AG08395 (cell line): ENCODE results near the gene ESCO1.
A peak's percentile ranks its signal among the peaks of the same experiment; 100 is the strongest.
"Not testable (repeated sequence)": the region's sequence is repeated elsewhere in the genome, so short reads cannot be mapped to it uniquely, and the experiment has no call there.

Experiments used
- DNase-seq: peaks from one replicate; pipeline ENCODE4 v3.0.0; 2012; ENCODE audit warnings: mixed read lengths, low spot score

ESCO1 gene

GRCh38 chr18:21600526-21601410 is at the start of gene ESCO1:
ESCO1 (minus strand) TSS chr18:21600704; CDS start chr18:21574843, 25,861 bp downstream.
- peak; percentile 98 for DNase-seq

GRCh38 chr18:21640375-21640774 is 39.9 kb upstream of the ESCO1 start:
- not testable (repeated sequence) for DNase-seq

- no peak for DNase-seq
Observed at GRCh38 chr18:21638822-21639221, 38.3 kb upstream of the ESCO1 start.

- no peak for DNase-seq
Observed at GRCh38 chr18:21636769-21637168, 36.3 kb upstream of the ESCO1 start.

GRCh38 chr18:21634588-21635199 is 34.2 kb upstream of the ESCO1 start:
- no peak for DNase-seq

- no peak for DNase-seq
Observed at GRCh38 chr18:21632393-21632792, 31.9 kb upstream of the ESCO1 start.

GRCh38 chr18:21629089-21629832 is 28.8 kb upstream of the ESCO1 start:
- DNase-seq: no peak

GRCh38 chr18:21621640-21622039 is 21.1 kb upstream of the ESCO1 start:
- not testable (repeated sequence) for DNase-seq

GRCh38 chr18:21612125-21613039 is 11.9 kb upstream of the ESCO1 start, which contains the start of gene SNRPD1:
SNRPD1 (plus strand) TSS chr18:21612314; CDS start chr18:21612430, 116 bp downstream.
- DNase-seq: peak; percentile 96

GRCh38 chr18:21611401-21612124 is 11.1 kb upstream of the ESCO1 start:
- DNase-seq: not testable (repeated sequence)

GRCh38 chr18:21605213-21605612 is 4.7 kb upstream of the ESCO1 start:
- no peak for DNase-seq

- no peak for DNase-seq
Observed at GRCh38 chr18:21604671-21605070, 4.2 kb upstream of the ESCO1 start.

GRCh38 chr18:21602299-21602587 is 1.7 kb upstream of the ESCO1 start:
- DNase-seq: no peak

- DNase-seq: peak; percentile 52
Observed at GRCh38 chr18:21599585-21600525, 649 bp downstream of the ESCO1 start.

- DNase-seq: no peak
Observed at GRCh38 chr18:21598726-21599584, 1.5 kb downstream of the ESCO1 start.

GRCh38 chr18:21597620-21598019 is 2.9 kb downstream of the ESCO1 start:
- no peak for DNase-seq

GRCh38 chr18:21593540-21594257 is 6.8 kb downstream of the ESCO1 start:
- DNase-seq: no peak

GRCh38 chr18:21592361-21592760 is 8.1 kb downstream of the ESCO1 start:
- DNase-seq: not testable (repeated sequence)
